Type B pancreatic cell (in vitro differentiated cells): Measurements from ENCODE around the gene NXF1. TPM values are rescaled to one million over a fixed set of nuclear protein-coding genes. Genes with fewer than 3 reads are reported as not detected.

Experiments used
- DNase-seq: peaks from one replicate; pipeline ENCODE4 v3.0.0; 2021; ENCODE audit warnings: mixed read lengths; ENCODE audit not compliant: unreplicated experiment; ENCODE audit errors: extremely low spot score
- H3K27ac Mint-ChIP-seq: 2 replicates; pipeline ENCODE4 v1.8.0; 2021; ENCODE audit warnings: mild to moderate bottlenecking, mixed read lengths
- H3K27me3 Mint-ChIP-seq: 2 replicates; pipeline ENCODE4 v1.8.0; 2021; ENCODE audit warnings: mixed read lengths
- H3K36me3 Mint-ChIP-seq: 2 replicates; pipeline ENCODE4 v1.8.0; 2021; ENCODE audit warnings: mixed read lengths
- H3K4me1 Mint-ChIP-seq: one replicate; pipeline ENCODE4 v1.8.0; 2021; ENCODE audit warnings: mixed read lengths; ENCODE audit not compliant: unreplicated experiment
- H3K4me3 Mint-ChIP-seq: 2 replicates; pipeline ENCODE4 v1.8.0; 2021; ENCODE audit warnings: mild to moderate bottlenecking, mixed read lengths
- H3K9me3 Mint-ChIP-seq: 2 replicates; pipeline ENCODE4 v1.8.0; 2021; ENCODE audit warnings: mixed read lengths
- CTCF ChIP-seq: fragments of 200-600 bp; sonication (generic); conservative IDR thresholded peaks from 2 replicates; pipeline ENCODE4 v1.5.0; 2021; ENCODE audit warnings: antibody characterized with exemption, mild to moderate bottlenecking
- total RNA-seq: library from RNA; stranded (reverse); gene quantifications from 2 replicates; pipeline ENCODE4 v1.2.1, GENCODE V29; 2021; ENCODE audit warnings: low replicate concordance

The NXF1 gene
- total RNA-seq, 1 donor from 2014 or later = 111 TPM

GRCh38 chr11:62757846-62758788, 47.1 kb downstream of the NXF1 start:
- DNase-seq = no peak
- peaks cover 8% of the 10 kb centered on the region for H3K36me3 Mint-ChIP-seq
- peaks cover 18% of the 10 kb centered on the region for H3K4me1 Mint-ChIP-seq
- TF ChIP-seq CTCF = no peak
- H3K27ac Mint-ChIP-seq = no peak overlapping the region
- H3K9me3 Mint-ChIP-seq = no peaks in the 10 kb centered on the region
- no peak overlapping the region for H3K4me3 Mint-ChIP-seq
- no peaks in the 10 kb centered on the region for H3K27me3 Mint-ChIP-seq

- Mint-ChIP-seq H3K27ac (no peak overlapping the region), H3K36me3 (peaks cover 5% of the 10 kb centered on the region), H3K4me1 (peaks cover 10% of the 10 kb centered on the region), H3K9me3 (no peaks in the 10 kb centered on the region), H3K27me3 (no peaks in the 10 kb centered on the region), H3K4me3 (peak overlapping the region; percentile 74)
- DNase-seq = no peak
- no peak for TF ChIP-seq CTCF
Observed at GRCh38 chr11:62755086-62755615, 50.1 kb downstream of the NXF1 start.

- Mint-ChIP-seq H3K4me3 (peak within 1 kb of the TSS; percentile 100), H3K27ac (peak within 1 kb of the TSS; percentile 96), H3K27me3 (no peaks in the 10 kb centered on the region), H3K9me3 (no peaks in the 10 kb centered on the region), H3K36me3 (peaks cover 8% of the 10 kb centered on the region), H3K4me1 (peaks cover 10% of the 10 kb centered on the region)
- no peak for TF ChIP-seq CTCF
- peak; percentile 95 for DNase-seq
Observed at GRCh38 chr11:62753736-62754603, 51.3 kb downstream of the NXF1 start, which contains the start of gene ZBTB3. ZBTB3 (minus strand) TSS chr11:62754160; CDS start chr11:62753664, 496 bp downstream.

GRCh38 chr11:62752994-62753735, 52.1 kb downstream of the NXF1 start:
- Mint-ChIP-seq H3K9me3 (no peaks in the 10 kb centered on the region), H3K27me3 (no peaks in the 10 kb centered on the region), H3K4me1 (peaks cover 10% of the 10 kb centered on the region), H3K27ac (peak overlapping the region; percentile 96), H3K4me3 (peak overlapping the region; percentile 100), H3K36me3 (peaks cover 10% of the 10 kb centered on the region)
- no peak for TF ChIP-seq CTCF
- no peak for DNase-seq
